ENCODE measurements around the gene TLR2. TPM values are rescaled to one million over a fixed set of nuclear protein-coding genes. Genes with fewer than 3 reads are reported as not detected.

TLR2 gene
- polyA plus RNA-seq, 3 donors, result 133 to 187 (median 162) TPM

DNA sequence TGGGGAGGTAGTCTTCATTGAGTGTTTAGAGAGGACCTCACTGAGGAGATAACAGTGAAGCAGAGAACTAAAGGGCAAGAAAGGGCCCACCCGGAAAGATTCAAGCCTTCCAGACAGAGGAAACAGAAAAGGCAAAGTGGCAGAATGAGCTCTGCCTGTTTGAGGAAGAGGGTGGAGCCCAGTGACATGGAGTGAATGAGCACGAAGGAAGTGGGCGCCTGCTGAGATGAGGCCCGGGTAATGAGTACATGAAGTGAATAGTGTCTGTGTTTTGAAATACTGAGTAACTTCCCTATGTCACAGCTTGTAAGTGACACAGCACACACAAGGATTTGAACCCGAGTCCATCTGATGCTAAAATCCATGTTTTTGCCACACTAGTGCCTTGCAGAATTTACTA lies 32.5 kb upstream of the TLR2 start:
- Histone ChIP-seq H3K9ac (ENCODE audit: insufficient read depth, low read length, poor library complexity, severe bottlenecking) (peak overlapping the region; percentile 92), H3K9me3 (replicated peaks in 1 of 2; ENCODE audit: control insufficient read depth in 1 of 2, insufficient read depth in 1 of 2, low read length in 2 of 2) (no peaks in the 10 kb centered on the region), H3K27ac (ENCODE audit: low read depth in 1 of 2, low read length in 2 of 2) (peak overlapping the region; percentile 99 to 100), H3K36me3 (replicated peaks in 1 of 2; ENCODE audit: control insufficient read depth in 1 of 2, insufficient read depth in 2 of 2, low read length in 2 of 2) (no peaks in the 10 kb centered on the region), H3K79me2 (ENCODE audit: insufficient read depth, low read length) (peaks cover 75% of the 10 kb centered on the region), H3K4me1 (ENCODE audit: control insufficient read depth in 1 of 2, insufficient read depth in 2 of 2, low read length in 2 of 2) (peaks cover 92 to 97% of the 10 kb centered on the region in 2 donors), H3K4me3 (replicated peaks in 1 of 3; ENCODE audit: low read depth in 2 of 3, low read length in 3 of 3) (peak overlapping the region; percentile 14 to 74 (median 19)), H4K20me1 (ENCODE audit: insufficient read depth, low read length) (no peaks in the 10 kb centered on the region), H3K4me2 (replicated peaks; ENCODE audit: extremely low read depth, low read length, poor library complexity, severe bottlenecking) (peak overlapping the region; percentile 80), H2AFZ (ENCODE audit: insufficient read depth, low read depth, low read length, poor library complexity, severe bottlenecking) (no peak overlapping the region), H3K27me3 (ENCODE audit: control insufficient read depth in 2 of 2, insufficient read depth in 2 of 2, low read length in 2 of 2) (no peaks in the 10 kb centered on the region)
- peak overlapping the region; percentile 99 to 100 (median 100) for H3K27ac Mint-ChIP-seq
- intact Hi-C loops (cut with micrococcal nuclease), result no loop called here
- peaks cover 83% of the 10 kb centered on the region for H3K4me1 Mint-ChIP-seq
- H3K36me3 Mint-ChIP-seq, result peaks cover 3 to 5% of the 10 kb centered on the region in 2 donors
- peaks cover 0 to 4% (median 0%) of the 10 kb centered on the region in 7 donors for H3K9me3 Mint-ChIP-seq
- TF ChIP-seq, protein P1, sequence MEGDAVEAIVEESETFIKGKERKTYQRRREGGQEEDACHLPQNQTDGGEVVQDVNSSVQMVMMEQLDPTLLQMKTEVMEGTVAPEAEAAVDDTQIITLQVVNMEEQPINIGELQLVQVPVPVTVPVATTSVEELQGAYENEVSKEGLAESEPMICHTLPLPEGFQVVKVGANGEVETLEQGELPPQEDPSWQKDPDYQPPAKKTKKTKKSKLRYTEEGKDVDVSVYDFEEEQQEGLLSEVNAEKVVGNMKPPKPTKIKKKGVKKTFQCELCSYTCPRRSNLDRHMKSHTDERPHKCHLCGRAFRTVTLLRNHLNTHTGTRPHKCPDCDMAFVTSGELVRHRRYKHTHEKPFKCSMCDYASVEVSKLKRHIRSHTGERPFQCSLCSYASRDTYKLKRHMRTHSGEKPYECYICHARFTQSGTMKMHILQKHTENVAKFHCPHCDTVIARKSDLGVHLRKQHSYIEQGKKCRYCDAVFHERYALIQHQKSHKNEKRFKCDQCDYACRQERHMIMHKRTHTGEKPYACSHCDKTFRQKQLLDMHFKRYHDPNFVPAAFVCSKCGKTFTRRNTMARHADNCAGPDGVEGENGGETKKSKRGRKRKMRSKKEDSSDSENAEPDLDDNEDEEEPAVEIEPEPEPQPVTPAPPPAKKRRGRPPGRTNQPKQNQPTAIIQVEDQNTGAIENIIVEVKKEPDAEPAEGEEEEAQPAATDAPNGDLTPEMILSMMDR (IDR thresholded peaks at IDR 0.05), result no peak
- WGBS (ENCODE audit: insufficient coverage), result 0% methylated on average over 1 of the region's 5 CpGs
- peak; percentile 95 to 98 (median 98) for DNase-seq
- H3K4me3 Mint-ChIP-seq, result peak overlapping the region; percentile 53 to 74
- H3K27me3 Mint-ChIP-seq (ENCODE audit: low read depth in 3 of 3), result peaks cover 0 to 4% (median 0%) of the 10 kb centered on the region in 3 donors

DNA sequence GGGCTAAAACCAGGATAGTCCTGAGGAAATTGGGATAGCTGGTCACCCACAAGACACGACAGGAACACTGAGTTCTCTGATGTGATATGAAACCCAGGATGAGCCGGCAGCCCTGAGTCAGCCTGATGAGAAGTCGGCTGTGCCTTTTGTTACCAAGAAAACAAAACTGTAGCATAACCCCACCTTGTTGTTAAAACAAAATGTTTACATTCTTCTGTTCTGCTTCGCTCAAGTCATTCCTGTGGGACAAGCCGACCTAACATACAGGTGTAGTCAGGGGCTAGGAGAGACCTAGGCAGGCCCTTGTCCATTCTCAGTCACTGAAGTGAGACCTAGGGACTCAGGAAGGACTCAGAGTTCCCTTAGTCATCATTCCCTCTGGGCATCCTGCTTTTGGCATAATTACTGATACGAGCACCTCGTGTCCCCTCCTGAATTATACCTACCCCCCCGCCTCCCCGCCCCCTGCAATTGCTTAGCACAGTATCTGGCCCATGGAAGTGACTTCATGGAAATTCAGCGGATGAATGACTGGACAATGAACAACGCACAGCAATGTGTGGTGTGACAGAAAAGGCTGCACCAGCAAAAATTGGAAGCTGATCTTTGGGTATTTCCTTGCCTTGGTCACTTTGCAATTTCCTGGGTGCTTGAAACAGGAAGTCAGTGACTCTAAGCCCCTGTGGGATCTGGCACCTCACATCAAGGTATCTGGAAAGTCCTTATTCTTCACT lies 31.9 kb upstream of the TLR2 start:
- TF ChIP-seq, protein P1 (IDR thresholded peaks at IDR 0.05), result no peak
- peak overlapping the region; percentile 80 for H3K4me2 ChIP-seq (replicated peaks; ENCODE audit: extremely low read depth, low read length, poor library complexity, severe bottlenecking)
- 0% methylated on average over 4 of the region's 11 CpGs for whole genome bisulfite sequencing (ENCODE audit: insufficient coverage)
- Mint-ChIP-seq H3K27ac (peak overlapping the region; percentile 99 to 100 (median 100)), H3K9me3 (peaks cover 0 to 2% (median 0%) of the 10 kb centered on the region in 7 donors), H3K27me3 (ENCODE audit: low read depth in 3 of 3) (peaks cover 0 to 4% (median 0%) of the 10 kb centered on the region in 3 donors), H3K4me3 (peak overlapping the region; percentile 56 to 70), H3K36me3 (peaks cover 3 to 5% of the 10 kb centered on the region in 2 donors), H3K4me1 (peaks cover 83% of the 10 kb centered on the region)
- peak overlapping the region; percentile 14 to 74 (median 19) for H3K4me3 ChIP-seq (replicated peaks in 1 of 3; ENCODE audit: low read depth in 2 of 3, low read length in 3 of 3)
- peaks cover 74% of the 10 kb centered on the region for H3K79me2 ChIP-seq (ENCODE audit: insufficient read depth, low read length)
- intact Hi-C loops (cut with micrococcal nuclease), result no loop called here
- peak overlapping the region; percentile 99 to 100 for H3K27ac ChIP-seq (ENCODE audit: low read depth in 1 of 2, low read length in 2 of 2)
- peak overlapping the region; percentile 92 for H3K9ac ChIP-seq (ENCODE audit: insufficient read depth, low read length, poor library complexity, severe bottlenecking)
- no peaks in the 10 kb centered on the region for H3K36me3 ChIP-seq (replicated peaks in 1 of 2; ENCODE audit: control insufficient read depth in 1 of 2, insufficient read depth in 2 of 2, low read length in 2 of 2)
- H3K27me3 ChIP-seq (ENCODE audit: control insufficient read depth in 2 of 2, insufficient read depth in 2 of 2, low read length in 2 of 2), result no peaks in the 10 kb centered on the region
- DNase-seq, result peak; percentile 93 to 99 (median 94)
- no peak overlapping the region for H2AFZ ChIP-seq (ENCODE audit: insufficient read depth, low read depth, low read length, poor library complexity, severe bottlenecking)
- H4K20me1 ChIP-seq (ENCODE audit: insufficient read depth, low read length), result no peaks in the 10 kb centered on the region
- H3K4me1 ChIP-seq (ENCODE audit: control insufficient read depth in 1 of 2, insufficient read depth in 2 of 2, low read length in 2 of 2), result peaks cover 92 to 97% of the 10 kb centered on the region in 2 donors
- no peaks in the 10 kb centered on the region for H3K9me3 ChIP-seq (replicated peaks in 1 of 2; ENCODE audit: control insufficient read depth in 1 of 2, insufficient read depth in 1 of 2, low read length in 2 of 2)
